HG02678 (cell line): Measurements from ENCODE around the gene TMPRSS11D.

Experiments
- ATAC-seq: cut with Tn5 transposase; IDR thresholded peaks from one replicate; pipeline ENCODE4 v1.9.1; 2021; ENCODE audit warnings: mild to moderate bottlenecking, moderate library complexity; ENCODE audit not compliant: unreplicated experiment

Gene TMPRSS11D, protein sequence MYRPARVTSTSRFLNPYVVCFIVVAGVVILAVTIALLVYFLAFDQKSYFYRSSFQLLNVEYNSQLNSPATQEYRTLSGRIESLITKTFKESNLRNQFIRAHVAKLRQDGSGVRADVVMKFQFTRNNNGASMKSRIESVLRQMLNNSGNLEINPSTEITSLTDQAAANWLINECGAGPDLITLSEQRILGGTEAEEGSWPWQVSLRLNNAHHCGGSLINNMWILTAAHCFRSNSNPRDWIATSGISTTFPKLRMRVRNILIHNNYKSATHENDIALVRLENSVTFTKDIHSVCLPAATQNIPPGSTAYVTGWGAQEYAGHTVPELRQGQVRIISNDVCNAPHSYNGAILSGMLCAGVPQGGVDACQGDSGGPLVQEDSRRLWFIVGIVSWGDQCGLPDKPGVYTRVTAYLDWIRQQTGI

GRCh38 chr4:67883902-67884301, at the start of gene TMPRSS11D:
TSS of gene TMPRSS11D (minus strand) at chr4:67884002. CDS start at chr4:67883933, 69 bp downstream.
- no peak for ATAC-seq

GRCh38 chr4:67933038-67933437, 49.2 kb upstream of the TMPRSS11D start:
- ATAC-seq = no peak

GRCh38 chr4:67931256-67931655, 47.5 kb upstream of the TMPRSS11D start:
- ATAC-seq = no peak

DNA sequence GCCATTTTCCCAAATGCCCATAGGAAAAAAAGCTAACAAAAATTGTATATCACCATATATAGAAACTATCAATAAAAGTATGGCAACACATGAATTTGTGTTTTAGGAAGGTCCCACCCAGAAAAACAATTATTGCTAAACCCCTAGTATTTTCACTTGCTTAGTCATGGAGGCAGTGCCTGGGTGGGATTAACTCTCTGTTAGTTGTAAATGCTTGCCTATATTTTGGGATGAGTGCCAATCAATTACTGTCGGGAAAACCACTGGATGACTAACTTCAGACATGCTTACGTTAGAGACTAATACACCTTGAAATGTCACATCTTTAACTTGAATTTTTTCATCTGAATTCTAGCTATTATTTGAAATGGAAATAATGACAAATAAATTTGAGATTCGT, 45.6 kb upstream of the TMPRSS11D start:
- no peak for ATAC-seq

DNA sequence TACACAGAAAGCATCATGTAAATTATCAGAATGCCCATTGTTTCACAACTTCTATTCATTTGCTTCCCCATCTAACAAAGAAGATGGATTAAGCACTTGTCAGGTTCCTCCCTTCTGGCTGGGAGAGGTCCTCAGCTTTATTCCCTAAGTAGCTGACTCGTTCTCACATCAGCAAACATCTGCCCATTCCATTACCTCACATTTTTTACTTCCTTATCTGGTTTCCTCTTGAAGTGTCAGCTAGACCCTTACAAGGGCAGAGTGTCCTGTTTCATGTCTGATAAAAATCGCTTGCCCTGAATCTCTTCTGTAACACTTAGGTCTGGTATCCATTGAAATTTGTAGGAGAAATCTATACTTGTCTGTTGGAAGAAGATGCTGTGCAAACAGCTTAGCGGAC, 44.7 kb upstream of the TMPRSS11D start:
- ATAC-seq = no peak

GRCh38 chr4:67927251-67927650, 43.4 kb upstream of the TMPRSS11D start:
- ATAC-seq = no peak

DNA sequence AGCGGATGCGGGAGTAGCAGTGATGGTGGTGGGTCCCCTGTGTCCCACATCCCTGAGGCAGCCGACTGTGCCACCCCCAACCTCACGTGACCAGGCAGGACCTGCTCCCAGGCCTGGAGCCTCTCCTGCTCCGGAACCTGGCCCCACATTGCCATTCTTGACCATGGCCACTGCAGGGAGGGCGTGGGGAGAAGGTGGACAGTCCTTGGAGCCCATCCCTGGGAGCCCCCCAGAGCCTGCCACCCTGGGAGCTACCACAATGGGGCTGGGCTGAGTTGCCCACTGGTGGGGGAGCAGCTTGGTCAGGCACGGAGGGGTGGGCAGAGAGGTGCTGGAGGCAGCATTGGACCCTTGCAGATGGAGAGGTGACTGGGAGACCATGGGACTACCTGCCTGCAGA, 42.7 kb upstream of the TMPRSS11D start:
- ATAC-seq = no peak

DNA sequence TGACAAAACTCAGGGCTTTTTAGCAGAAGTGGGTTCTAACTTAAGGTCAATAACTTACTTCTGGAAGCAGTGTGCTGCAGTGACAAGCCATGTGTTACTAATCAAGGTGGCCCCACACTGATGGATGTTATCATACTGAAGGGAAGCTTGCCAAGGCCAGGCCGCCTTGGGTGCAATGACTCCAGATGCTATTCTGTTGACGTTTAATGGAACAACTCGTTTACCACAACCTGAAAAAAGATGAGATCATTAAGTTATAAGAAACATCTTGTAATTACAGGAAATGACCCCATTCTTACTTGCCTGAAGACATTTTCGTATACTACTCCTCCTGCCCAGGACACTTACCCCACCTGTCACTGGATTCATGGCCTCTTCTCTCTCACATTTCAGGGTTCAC, 38.9 kb upstream of the TMPRSS11D start:
- no peak for ATAC-seq

GRCh38 chr4:67918428-67918827, 34.6 kb upstream of the TMPRSS11D start:
- ATAC-seq = no peak

DNA sequence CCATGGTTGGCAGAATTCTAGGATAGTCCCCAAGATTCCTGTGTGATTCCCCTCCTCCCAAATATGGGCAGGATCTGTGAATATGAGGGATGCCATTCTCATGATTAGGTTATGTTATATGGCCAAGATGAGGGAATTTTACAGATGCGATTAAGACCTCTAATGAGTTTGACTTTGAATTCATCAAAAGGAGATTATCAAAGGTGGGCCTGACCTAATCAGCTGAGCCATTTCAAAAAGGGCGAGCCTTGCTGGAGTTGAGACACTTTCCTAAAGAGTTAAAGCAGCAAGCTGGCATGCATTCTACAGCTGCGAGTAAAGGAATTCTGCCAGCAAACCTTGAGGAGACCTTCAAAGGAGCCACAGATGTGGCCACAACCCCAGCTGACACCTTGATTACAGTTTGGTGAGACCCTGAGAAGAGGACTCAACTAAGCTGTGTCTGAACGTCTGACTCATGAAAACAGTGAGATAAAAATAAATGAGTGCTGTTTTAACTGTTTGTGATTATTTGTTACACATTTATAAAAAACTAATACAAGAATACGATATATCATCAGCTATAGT, 31.7 kb upstream of the TMPRSS11D start:
- no peak for ATAC-seq

DNA sequence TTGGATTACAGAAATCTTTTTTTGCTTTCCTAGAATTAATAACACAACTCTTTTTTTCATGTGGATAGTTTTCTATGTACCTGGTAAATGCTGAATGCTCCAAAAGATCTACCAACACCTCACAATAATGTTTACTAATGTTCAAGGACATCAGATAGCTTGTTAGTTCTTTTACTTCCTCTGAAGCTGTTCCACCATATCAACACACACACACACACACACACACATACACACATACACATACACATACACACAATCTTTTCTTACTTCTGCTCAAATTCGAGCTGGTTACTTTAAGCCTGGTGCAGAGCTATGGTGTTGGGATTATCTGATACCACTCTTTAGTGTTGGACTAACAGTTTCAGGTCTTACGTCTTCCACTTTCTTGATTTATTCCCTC, 28.3 kb upstream of the TMPRSS11D start:
- no peak for ATAC-seq

- no peak for ATAC-seq
Measured at GRCh38 chr4:67911638-67912037, 27.8 kb upstream of the TMPRSS11D start.

DNA sequence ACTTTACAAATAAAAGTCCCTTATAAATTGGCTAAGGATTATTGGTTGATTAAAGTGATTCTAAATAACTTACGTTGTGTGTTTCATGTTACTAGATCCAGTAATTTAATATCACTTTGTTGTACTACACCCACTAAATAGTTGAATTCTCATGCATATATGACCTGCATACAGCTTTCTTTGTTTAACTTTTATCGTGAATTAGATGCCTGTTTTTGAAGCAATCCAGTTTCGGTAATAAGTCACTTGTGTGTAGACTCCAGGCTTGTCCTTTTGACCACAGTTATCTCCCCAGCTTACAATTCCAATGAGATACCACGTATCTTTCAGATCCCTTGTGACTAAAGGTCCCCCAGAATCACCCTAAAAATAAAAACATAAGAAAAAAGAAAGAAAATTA, 27.3 kb upstream of the TMPRSS11D start:
- ATAC-seq = no peak

GRCh38 chr4:67910585-67910905, 26.7 kb upstream of the TMPRSS11D start:
- ATAC-seq = no peak

DNA sequence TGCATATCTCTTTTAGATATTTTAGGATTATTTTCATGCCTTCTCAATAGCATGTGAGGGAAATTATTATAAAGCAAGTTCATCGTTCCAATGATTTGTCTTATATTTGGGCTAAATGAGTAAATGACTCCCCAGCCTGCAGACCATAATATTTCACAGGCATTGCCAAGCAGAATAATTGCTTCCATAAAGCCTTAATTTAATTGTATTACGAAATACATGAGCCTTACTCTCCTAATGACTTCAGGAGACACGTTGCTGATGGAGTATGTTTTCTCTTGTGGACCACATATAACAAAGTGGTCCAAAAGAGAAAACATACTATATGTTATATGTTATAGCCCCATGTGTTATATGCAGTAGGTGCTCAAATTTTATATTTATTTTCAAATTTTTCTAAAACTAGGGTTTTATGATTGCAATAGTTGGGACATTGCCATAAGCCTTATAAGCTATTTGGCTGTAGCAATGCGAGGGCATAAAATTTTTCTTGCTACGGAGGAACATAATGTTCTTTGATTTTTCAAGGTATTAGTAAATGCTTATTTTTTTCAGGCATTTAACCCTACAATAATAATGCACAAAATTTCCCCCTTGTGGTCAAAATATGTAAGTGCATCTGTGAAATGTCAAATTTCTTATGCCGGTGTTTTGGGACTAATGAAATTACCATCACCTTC, 26.2 kb upstream of the TMPRSS11D start:
- no peak for ATAC-seq

- ATAC-seq = no peak
Measured at GRCh38 chr4:67907650-67908049, 23.8 kb upstream of the TMPRSS11D start.

DNA sequence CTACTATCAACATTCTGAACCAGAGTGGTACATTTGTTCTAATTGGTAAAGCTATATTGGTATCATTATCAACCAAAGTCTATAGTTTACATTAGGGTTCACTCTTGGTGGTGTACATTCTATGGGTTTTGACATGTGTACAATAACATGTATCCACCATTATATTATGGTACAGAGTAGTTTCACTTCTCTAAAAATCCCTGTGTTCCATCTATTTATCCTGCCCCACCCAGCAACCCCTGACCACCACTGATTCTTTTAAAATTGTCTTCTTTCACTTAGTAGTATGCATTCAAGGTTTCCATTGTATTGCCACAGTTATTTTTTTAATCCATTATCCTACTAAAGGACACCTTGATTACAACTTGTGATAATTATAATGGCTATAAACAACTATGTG, 15.3 kb upstream of the TMPRSS11D start:
- ATAC-seq = no peak

DNA sequence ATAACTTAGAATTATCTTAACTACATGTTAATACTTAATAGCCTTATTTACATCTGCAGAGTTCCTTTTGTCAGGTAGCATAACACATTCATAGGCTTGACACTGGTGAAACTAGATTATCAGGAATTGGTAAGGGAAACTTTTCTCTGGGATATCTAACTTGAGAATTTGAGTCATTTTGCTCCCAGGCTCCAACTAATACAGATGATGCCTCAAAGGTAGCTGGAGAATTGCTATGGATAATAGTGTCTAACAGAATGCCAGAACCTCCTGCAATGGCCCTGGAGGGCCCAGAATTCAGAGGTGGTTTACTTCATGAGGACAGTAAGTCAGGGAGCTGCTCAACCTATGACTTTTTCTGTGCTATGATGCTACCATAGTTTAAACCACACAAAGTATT, 13.9 kb upstream of the TMPRSS11D start:
- no peak for ATAC-seq

- no peak for ATAC-seq
Measured at GRCh38 chr4:67896421-67897065, 12.7 kb upstream of the TMPRSS11D start.

DNA sequence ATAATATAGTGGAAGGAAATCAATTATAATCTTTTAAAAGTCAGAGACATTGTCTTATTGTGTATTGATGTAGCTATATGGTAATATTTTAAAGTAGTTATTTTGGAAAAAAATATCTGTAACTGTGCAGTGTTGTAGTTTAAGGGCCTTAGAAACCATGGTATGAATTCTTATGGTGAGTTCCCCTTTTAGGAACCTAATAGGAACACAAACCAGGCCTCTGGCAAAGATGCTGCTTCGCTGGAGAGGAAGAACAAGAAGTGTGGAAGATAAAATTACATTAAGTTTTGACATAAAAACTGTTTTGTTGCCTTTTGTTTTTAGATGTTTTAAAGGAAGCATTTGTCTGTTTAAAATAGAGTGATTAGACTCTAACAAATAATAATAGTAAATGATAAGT, 10.9 kb upstream of the TMPRSS11D start:
- no peak for ATAC-seq

GRCh38 chr4:67892905-67893304, 9.1 kb upstream of the TMPRSS11D start:
- ATAC-seq = no peak

GRCh38 chr4:67892253-67892652, 8.5 kb upstream of the TMPRSS11D start:
- no peak for ATAC-seq
